ENCODE measurements around the gene PTBP1. TPM values are rescaled to one million over a fixed set of nuclear protein-coding genes. Genes with fewer than 3 reads are reported as not detected.

The PTBP1 gene
- polyA plus RNA-seq, 3 donors: 62.4 to 117 (median 81.6) TPM

DNA sequence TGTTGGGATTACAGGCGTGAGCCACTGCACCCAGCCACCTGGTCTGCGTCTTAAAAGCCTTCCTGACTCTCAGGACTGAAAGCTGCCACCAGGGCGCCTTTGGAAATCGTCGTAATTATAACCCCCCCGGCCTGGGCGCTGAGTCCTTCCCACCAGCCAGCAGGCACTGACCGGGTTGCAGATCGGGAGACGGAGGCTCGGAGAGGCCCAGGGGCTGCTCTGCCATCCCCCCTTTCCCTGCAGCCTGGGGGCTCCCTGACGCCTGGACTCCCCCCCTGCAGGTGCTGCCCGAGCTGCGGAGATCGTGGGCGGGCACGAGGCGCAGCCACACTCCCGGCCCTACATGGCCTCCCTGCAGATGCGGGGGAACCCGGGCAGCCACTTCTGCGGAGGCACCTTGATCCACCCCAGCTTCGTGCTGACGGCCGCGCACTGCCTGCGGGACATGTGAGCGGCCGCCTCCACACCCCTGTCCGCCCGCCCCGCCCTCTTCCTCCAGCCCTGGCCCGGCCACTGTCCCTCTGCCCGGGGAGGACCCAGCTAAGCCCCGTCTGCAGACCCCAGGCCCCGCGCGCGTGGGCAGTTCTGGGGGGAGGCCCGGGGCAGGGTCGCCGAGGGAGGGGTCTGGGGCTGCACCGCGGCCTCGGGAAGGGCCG is 46.1 kb downstream of the PTBP1 start:
- WGBS (ENCODE audit: insufficient coverage): 2% methylated on average over 45 of the region's 46 CpGs
- Mint-ChIP-seq H3K9me3 (peaks cover 0 to 9% (median 3%) of the 10 kb centered on the region in 7 donors), H3K4me1 (peaks cover 71% of the 10 kb centered on the region), H3K27ac (no peak overlapping the region), H3K27me3 (ENCODE audit: low read depth in 3 of 3) (peaks cover 46 to 58% (median 48%) of the 10 kb centered on the region in 3 donors), H3K4me3 (peak overlapping the region; percentile 45 to 74), H3K36me3 (peaks cover 0 to 5% of the 10 kb centered on the region in 2 donors)
- peak in 2 of 3 donors; percentile 20 to 34 for DNase-seq
- Histone ChIP-seq H3K4me3 (replicated peaks in 1 of 3; ENCODE audit: low read depth in 2 of 3, low read length in 3 of 3) (peak overlapping the region in 2 of 3 experiments; percentile 5 to 71), H4K20me1 (ENCODE audit: insufficient read depth, low read length) (peaks cover 5% of the 10 kb centered on the region), H2AFZ (ENCODE audit: insufficient read depth, low read depth, low read length, poor library complexity, severe bottlenecking) (peak overlapping the region; percentile 68), H3K79me2 (ENCODE audit: insufficient read depth, low read length) (peaks cover 48% of the 10 kb centered on the region), H3K9ac (ENCODE audit: insufficient read depth, low read length, poor library complexity, severe bottlenecking) (no peak overlapping the region), H3K4me1 (ENCODE audit: control insufficient read depth in 1 of 2, insufficient read depth in 2 of 2, low read length in 2 of 2) (peaks cover 54 to 74% of the 10 kb centered on the region in 2 donors), H3K36me3 (replicated peaks in 1 of 2; ENCODE audit: control insufficient read depth in 1 of 2, insufficient read depth in 2 of 2, low read length in 2 of 2) (no peaks in the 10 kb centered on the region), H3K4me2 (replicated peaks; ENCODE audit: extremely low read depth, low read length, poor library complexity, severe bottlenecking) (peak overlapping the region; percentile 88), H3K9me3 (replicated peaks in 1 of 2; ENCODE audit: control insufficient read depth in 1 of 2, insufficient read depth in 1 of 2, low read length in 2 of 2) (no peaks in the 10 kb centered on the region), H3K27me3 (ENCODE audit: control insufficient read depth in 2 of 2, insufficient read depth in 2 of 2, low read length in 2 of 2) (peaks cover 0 to 24% of the 10 kb centered on the region in 2 donors), H3K27ac (ENCODE audit: low read depth in 1 of 2, low read length in 2 of 2) (no peak overlapping the region)
- intact Hi-C loops (cut with micrococcal nuclease): no loop called here
- TF ChIP-seq, protein P1, sequence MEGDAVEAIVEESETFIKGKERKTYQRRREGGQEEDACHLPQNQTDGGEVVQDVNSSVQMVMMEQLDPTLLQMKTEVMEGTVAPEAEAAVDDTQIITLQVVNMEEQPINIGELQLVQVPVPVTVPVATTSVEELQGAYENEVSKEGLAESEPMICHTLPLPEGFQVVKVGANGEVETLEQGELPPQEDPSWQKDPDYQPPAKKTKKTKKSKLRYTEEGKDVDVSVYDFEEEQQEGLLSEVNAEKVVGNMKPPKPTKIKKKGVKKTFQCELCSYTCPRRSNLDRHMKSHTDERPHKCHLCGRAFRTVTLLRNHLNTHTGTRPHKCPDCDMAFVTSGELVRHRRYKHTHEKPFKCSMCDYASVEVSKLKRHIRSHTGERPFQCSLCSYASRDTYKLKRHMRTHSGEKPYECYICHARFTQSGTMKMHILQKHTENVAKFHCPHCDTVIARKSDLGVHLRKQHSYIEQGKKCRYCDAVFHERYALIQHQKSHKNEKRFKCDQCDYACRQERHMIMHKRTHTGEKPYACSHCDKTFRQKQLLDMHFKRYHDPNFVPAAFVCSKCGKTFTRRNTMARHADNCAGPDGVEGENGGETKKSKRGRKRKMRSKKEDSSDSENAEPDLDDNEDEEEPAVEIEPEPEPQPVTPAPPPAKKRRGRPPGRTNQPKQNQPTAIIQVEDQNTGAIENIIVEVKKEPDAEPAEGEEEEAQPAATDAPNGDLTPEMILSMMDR (IDR thresholded peaks at IDR 0.05): peak; percentile 29

DNA sequence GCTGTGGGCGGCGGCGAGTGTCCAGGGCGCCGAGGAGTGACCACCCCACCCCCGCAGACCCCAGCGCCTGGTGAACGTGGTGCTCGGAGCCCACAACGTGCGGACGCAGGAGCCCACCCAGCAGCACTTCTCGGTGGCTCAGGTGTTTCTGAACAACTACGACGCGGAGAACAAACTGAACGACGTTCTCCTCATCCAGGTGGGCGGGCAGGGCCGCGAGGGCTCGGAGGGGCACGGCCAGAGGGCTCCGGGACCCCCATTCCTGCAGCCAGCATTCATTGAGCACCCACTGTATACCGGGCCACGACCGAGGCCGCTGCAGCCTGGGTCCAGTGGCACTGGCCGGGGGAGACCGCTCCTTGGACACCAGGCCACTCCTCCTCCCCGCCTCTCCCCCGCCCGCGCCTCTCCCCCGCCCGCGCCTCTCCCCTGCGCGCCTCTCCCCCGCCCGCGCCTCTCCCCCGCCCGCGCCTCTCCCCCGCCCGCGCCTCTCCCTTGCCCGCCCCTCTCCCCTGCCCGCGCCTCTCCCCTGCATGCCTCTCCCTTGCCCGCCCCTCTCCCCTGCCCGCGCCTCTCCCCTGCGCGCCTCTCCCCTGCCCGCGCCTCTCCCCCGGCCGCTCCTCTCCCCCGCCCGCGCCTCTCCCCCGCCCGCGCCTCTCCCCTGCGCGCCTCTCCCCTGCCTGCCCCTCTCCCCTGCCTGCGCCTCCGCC is 46.7 kb downstream of the PTBP1 start:
- Histone ChIP-seq H3K27ac (ENCODE audit: low read depth in 1 of 2, low read length in 2 of 2) (no peak overlapping the region), H3K9me3 (replicated peaks in 1 of 2; ENCODE audit: control insufficient read depth in 1 of 2, insufficient read depth in 1 of 2, low read length in 2 of 2) (no peaks in the 10 kb centered on the region), H3K9ac (ENCODE audit: insufficient read depth, low read length, poor library complexity, severe bottlenecking) (no peak overlapping the region), H3K4me2 (replicated peaks; ENCODE audit: extremely low read depth, low read length, poor library complexity, severe bottlenecking) (peak overlapping the region; percentile 88), H3K36me3 (replicated peaks in 1 of 2; ENCODE audit: control insufficient read depth in 1 of 2, insufficient read depth in 2 of 2, low read length in 2 of 2) (no peaks in the 10 kb centered on the region), H3K79me2 (ENCODE audit: insufficient read depth, low read length) (peaks cover 43% of the 10 kb centered on the region), H3K4me3 (replicated peaks in 1 of 3; ENCODE audit: low read depth in 2 of 3, low read length in 3 of 3) (peak overlapping the region; percentile 5 to 71 (median 18)), H3K4me1 (ENCODE audit: control insufficient read depth in 1 of 2, insufficient read depth in 2 of 2, low read length in 2 of 2) (peaks cover 54 to 74% of the 10 kb centered on the region in 2 donors), H4K20me1 (ENCODE audit: insufficient read depth, low read length) (peaks cover 5% of the 10 kb centered on the region), H2AFZ (ENCODE audit: insufficient read depth, low read depth, low read length, poor library complexity, severe bottlenecking) (peak overlapping the region; percentile 68), H3K27me3 (ENCODE audit: control insufficient read depth in 2 of 2, insufficient read depth in 2 of 2, low read length in 2 of 2) (peaks cover 0 to 28% of the 10 kb centered on the region in 2 donors)
- Mint-ChIP-seq H3K36me3 (peaks cover 0 to 5% of the 10 kb centered on the region in 2 donors), H3K4me1 (peaks cover 73% of the 10 kb centered on the region), H3K27me3 (ENCODE audit: low read depth in 3 of 3) (peaks cover 48 to 64% (median 51%) of the 10 kb centered on the region in 3 donors), H3K27ac (no peak overlapping the region), H3K9me3 (peaks cover 0 to 9% (median 3%) of the 10 kb centered on the region in 7 donors), H3K4me3 (peak overlapping the region; percentile 57 to 63)
- intact Hi-C loops (cut with micrococcal nuclease): no loop called here
- WGBS (ENCODE audit: insufficient coverage): 11% methylated on average over 39 of the region's 70 CpGs
- TF ChIP-seq, protein P1 (IDR thresholded peaks at IDR 0.05): no peak
- no peak for DNase-seq
